GM18507 (cell line): ENCODE results near the gene EFNB2.

ENCODE experiments used
- DNase-seq: peaks from one replicate; pipeline ENCODE4 v3.0.0; 2011; ENCODE audit warnings: low read depth; ENCODE audit not compliant: insufficient read length; ENCODE audit errors: extremely low spot score
- FAIRE-seq: peaks from 2 replicates; lab custom pipeline; 2011; peaks lifted over from hg19 to GRCh38; lab: Jason Lieb, UNC

EFNB2 gene, protein sequence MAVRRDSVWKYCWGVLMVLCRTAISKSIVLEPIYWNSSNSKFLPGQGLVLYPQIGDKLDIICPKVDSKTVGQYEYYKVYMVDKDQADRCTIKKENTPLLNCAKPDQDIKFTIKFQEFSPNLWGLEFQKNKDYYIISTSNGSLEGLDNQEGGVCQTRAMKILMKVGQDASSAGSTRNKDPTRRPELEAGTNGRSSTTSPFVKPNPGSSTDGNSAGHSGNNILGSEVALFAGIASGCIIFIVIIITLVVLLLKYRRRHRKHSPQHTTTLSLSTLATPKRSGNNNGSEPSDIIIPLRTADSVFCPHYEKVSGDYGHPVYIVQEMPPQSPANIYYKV

DNA sequence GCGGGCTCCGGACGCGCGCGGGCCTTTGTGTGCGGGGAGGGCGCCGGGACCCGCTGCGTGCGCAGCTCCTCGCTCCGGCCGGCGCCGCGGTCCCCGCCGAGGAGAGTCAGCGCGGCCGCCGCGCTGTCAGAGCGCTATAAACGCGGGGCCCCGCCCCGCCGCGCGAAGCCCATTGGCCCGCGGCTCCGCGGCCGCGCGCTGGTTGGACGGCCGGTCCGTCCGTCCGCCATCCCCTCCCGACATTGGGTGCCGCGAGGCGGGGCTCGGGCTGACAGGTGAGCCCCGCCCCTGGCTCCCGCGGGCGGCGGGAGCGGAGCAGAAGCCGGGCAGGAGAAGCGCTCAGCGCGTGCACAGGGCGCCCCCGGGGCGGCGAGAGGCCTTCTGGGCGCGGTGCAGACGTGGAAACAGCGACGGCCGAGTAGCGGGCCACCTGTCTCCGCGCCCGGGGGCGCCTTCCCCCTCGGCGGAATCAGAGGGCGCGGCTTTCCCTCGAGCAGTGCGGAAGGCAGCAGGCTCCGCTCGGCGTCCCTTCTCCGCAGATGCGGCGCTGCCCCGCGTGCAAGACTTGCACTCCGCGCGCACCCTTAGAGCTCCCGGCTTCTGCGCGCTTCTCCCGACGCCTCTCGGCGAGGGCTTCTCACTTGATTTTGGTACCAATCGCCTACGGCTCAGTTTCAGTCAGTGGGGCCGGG, at the start of gene EFNB2:
Gene EFNB2 (minus strand): TSS at position 111 of the 692 bp plus-strand sequence. CDS start 698 bp downstream, outside the sequence.
- FAIRE-seq (peak; percentile 90), DNase-seq (peak; percentile 96)

GRCh38 chr13:106581225-106581624, 45.8 kb upstream of the EFNB2 start:
- FAIRE-seq (no peak), DNase-seq (no peak)

- FAIRE-seq (no peak), DNase-seq (no peak)
These were observed 40.4 kb upstream of the EFNB2 start for GRCh38 chr13:106575896-106576295.

GRCh38 chr13:106573868-106574267, 38.4 kb upstream of the EFNB2 start:
- no peak for FAIRE-seq
- no peak for DNase-seq

DNA sequence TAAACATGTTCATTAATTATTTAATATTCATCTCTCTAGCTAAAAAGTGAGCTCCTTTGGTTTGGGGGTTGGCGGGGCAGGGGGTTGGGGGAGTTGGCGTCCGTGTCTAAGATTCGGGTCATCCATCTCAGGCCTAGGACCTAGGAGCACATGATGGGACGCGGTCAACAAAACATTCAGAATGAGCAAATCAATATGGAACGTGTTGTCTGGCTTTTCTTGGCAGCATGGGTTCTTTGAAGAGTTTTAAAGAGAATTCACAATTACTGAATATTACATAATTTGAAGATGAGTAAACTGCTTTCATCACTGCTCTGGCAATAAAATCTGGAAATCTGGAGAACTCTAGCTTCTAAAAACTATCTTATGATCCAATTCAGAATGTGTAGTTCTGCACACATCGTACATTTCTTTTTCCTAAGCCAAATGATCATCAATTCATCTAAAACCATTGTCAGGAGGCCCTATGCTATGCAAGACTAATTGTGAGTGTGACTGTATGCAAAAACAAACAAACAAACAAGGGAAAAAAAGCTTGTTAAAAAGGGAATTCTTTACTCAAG, 37.9 kb upstream of the EFNB2 start:
- FAIRE-seq (no peak), DNase-seq (no peak)

DNA sequence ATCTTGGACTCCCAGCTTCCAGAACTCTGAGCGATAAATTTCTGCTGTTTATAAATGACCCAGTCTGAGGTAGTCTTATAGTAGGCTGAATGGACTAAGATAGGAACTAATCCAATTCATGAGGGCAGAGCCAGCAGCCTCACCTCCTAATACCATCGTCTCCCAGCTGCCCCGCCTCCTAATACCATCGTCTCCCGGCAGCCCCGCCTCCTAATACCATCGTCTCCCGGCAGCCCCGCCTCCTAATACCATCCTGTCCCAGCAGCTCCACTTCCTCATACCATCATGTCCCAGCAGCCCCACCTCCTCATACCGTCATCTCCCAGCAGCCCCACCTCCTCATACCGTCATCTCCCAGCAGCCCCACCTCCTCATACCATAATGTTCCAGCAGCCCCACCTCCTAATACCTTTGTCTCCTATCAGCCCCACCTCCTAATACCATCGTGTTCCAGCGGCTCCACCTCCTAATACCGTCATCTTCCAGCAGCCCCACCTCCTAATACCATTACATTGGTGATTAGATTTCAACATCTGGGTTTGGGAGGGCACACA, 34.9 kb upstream of the EFNB2 start:
- no peak for DNase-seq

DNA sequence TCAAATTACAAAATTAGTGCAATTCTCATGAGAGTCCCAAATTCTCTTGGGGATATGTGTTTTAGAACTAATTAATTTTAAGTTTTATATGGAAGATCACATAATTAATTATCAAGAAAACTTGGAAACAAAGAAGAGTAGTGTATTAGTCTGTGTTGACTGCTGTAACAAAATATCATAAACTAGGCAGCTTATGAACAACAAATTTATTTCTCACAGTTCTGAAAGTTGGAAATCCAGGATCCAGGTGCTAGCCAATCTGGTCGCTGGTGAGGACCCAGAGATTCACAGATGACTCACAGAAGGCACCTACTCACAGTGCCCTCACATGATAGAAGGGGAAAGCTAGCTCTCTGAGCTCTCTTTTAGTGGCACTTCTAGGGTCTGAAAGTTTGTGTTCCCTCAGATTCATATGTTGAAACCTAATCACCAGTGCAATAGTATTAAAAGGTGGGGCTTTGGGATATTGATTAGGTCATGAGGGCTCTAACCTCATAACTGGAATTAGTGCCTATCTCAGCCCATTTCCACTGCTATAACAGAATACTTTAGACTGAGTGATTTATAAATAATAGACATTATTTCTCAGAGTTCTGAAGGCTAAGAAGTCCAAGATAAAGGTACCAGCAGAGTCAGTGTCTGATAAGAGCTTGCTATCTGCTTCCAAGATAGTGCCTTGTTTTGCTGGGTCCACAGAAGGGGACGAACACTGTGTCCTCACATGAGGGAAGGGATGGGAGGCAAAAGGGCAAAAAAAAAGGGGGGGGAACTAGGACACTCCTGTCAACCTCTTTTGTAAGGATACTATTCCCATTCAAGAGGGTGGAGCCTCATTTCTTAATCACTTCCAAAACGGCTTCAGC, 34.0 kb upstream of the EFNB2 start:
- FAIRE-seq = no peak
- no peak for DNase-seq

More for the DNA sequence above, 34.9 kb upstream of the EFNB2 start:
- peak; percentile 15 for FAIRE-seq

DNA sequence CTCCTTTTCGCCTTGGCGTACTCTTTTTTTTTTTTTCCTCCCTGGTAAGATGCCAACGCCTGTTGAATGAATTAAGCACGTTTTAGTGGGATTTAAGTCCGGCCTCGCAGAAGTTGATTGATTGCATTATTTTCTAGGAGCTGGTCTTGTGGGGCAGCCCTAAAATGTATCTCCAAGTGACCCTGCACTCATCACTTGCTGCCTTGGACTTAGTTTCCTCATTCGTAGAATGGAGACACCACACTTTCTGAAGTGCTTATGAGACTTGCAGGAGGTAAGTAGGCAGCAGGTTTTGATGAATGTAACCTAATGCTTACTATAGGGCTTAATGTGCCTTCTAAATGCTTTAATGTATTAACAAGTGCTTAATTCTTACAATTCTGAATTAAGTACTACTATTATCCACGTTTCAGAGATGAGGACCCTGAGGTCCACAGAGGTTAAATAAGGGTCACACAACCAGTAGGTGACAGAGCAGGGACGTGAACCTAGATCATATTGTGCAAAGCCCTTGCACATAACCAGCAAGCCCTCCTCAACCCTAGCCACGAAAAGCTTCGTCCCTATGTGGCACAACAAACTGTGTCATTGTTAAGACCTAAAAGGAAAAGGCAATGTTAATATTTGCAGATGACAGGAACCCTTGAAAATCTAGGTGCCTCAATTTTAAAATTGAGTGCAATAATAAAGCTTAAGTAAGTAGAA, 33.0 kb upstream of the EFNB2 start:
- DNase-seq (no peak), FAIRE-seq (no peak)

- DNase-seq (peak; percentile 75), FAIRE-seq (peak; percentile 95)
These were observed 32.2 kb upstream of the EFNB2 start, which contains the start of gene ARGLU1 for GRCh38 chr13:106567474-106568298. Gene ARGLU1, minus strand, starts transcription at chr13:106568137. Its CDS starts 218 bp downstream, at chr13:106567919.

GRCh38 chr13:106566641-106567473, 31.4 kb upstream of the EFNB2 start:
- FAIRE-seq = peak; percentile 71
- no peak for DNase-seq

DNA sequence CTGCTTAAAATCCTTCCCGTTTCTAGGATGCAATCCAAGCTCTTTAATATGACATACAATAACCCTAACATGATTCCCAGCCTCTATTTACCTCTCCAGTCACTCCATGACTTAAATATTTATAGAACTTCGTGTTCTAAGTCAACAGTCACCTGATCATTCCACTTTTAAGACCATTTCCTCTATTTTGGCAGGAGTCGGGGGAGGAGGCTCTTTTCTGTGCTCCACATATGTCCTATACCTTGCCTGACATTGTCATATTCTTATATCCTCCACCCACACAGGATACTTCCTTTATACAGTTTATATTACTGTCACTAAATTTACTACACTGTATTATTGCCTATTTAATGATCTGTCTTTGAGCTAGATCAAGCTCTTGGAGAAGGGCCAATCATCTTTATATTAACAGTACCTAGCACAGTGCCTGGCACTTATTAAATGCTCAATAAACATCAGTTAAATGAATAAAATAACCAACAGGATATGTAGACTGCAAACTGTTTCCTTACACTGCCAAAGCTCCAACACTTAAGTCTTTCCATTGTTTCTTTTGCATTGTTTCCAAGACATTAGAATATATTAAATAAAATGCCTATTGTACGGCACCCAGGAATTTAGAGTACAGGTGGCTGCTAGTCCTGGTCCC, 29.8 kb upstream of the EFNB2 start:
- no peak for DNase-seq
- FAIRE-seq = no peak

GRCh38 chr13:106562301-106562700, 26.8 kb upstream of the EFNB2 start:
- no peak for DNase-seq
- FAIRE-seq = peak; percentile 24

- FAIRE-seq (peak; percentile 92), DNase-seq (no peak)
These were observed 26.2 kb upstream of the EFNB2 start for GRCh38 chr13:106561551-106562170.

DNA sequence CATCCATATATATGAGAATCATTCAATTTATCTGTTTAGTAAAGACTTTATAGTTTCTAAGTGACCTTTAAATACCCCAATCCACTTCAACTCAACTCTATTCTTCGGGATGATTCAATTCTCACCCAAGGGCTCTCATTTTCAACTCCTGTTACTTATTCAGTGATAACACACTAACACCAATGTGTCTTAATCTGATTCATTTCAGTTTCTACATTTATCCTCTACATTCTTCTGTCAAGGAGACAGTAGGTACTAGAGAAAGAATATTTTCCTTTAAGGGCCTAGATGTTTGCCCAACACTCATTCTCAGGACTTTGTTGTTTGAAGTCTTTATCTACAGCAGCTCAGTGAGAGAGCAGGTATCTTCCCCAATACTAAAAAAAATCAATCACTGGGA, 25.4 kb upstream of the EFNB2 start:
- FAIRE-seq = peak; percentile 24
- DNase-seq = no peak

GRCh38 chr13:106558527-106558926, 23.1 kb upstream of the EFNB2 start:
- no peak for DNase-seq
- FAIRE-seq = no peak

GRCh38 chr13:106555631-106556328, 20.3 kb upstream of the EFNB2 start:
- DNase-seq (no peak), FAIRE-seq (no peak)
